Measurements from ENCODE around the gene COL4A1. TPM values are rescaled to one million over a fixed set of nuclear protein-coding genes. Genes with fewer than 3 reads are reported as not detected.
A peak's percentile ranks its signal among the peaks of the same experiment; 100 is the strongest.

The COL4A1 gene
- total RNA-seq, 4 donors from 2014 or later = 278 to 618 (median 440) TPM

DNA sequence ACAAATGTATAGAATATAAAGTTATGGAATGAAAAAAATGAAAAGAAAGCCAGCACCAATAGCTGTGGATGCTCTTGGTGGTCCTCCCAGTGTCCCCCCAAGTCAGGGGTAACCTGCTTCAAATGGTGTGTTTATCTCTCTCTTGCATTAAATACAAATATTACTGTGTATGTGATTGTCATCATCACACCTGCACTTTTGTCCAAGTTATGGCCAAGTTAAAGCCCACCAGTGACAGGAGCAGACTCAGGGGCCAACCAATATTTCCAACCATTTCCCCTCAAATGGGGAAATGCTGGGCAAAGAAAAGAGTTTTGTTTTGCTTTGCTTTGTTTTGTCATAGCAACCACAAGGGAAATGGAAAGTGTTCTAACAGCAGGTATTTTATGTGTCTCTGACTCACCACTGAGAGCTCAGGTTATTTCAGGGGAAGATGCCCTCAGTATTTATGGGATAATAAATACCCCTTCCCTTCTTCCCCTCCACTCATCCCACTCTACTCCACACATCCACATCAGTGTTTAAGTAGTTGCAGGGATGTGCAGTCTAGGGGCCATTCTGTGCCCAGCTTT is 133.6 kb downstream of the COL4A1 start:
- Histone ChIP-seq H3K27ac (no peak overlapping the region), H3K4me3 (no peak overlapping the region), H3K9me3 (peaks cover 0 to 8% (median 0%) of the 10 kb centered on the region in 3 donors), H3K36me3 (peaks cover 12 to 100% of the 10 kb centered on the region in 2 donors), H3K27me3 (no peaks in the 10 kb centered on the region), H3K4me1 (peaks cover 0 to 13% (median 0%) of the 10 kb centered on the region in 3 donors)
- no peak for ATAC-seq
- TF ChIP-seq CTCF (IDR thresholded peaks at IDR 0.05) = no peak
- no peak for TF ChIP-seq POLR2AphosphoS5 (IDR thresholded peaks at IDR 0.05)
- TF ChIP-seq POLR2A (IDR thresholded peaks at IDR 0.05) = no peak
- no peak for TF ChIP-seq EP300 (IDR thresholded peaks at IDR 0.05)

- Histone ChIP-seq H3K27me3 (no peaks in the 10 kb centered on the region), H3K36me3 (peaks cover 7 to 100% of the 10 kb centered on the region in 2 donors), H3K27ac (peak overlapping the region in 2 of 4 donors; percentile 46 to 55), H3K9me3 (peaks cover 0 to 8% (median 0%) of the 10 kb centered on the region in 3 donors), H3K4me3 (no peak overlapping the region), H3K4me1 (peaks cover 0 to 13% (median 0%) of the 10 kb centered on the region in 3 donors)
- TF ChIP-seq POLR2AphosphoS5 (IDR thresholded peaks at IDR 0.05) (no peak), POLR2A (IDR thresholded peaks at IDR 0.05) (no peak), EP300 (IDR thresholded peaks at IDR 0.05) (no peak), CTCF (IDR thresholded peaks at IDR 0.05) (no peak)
- WGBS, 2 donors (ENCODE audit: low coverage in 1 of 2) = 74 to 82% methylated on average over 7 to 8 of the region's 9 CpGs
- ATAC-seq = no peak
These were observed 136.1 kb downstream of the COL4A1 start for GRCh38 chr13:110170882-110171281.

DNA sequence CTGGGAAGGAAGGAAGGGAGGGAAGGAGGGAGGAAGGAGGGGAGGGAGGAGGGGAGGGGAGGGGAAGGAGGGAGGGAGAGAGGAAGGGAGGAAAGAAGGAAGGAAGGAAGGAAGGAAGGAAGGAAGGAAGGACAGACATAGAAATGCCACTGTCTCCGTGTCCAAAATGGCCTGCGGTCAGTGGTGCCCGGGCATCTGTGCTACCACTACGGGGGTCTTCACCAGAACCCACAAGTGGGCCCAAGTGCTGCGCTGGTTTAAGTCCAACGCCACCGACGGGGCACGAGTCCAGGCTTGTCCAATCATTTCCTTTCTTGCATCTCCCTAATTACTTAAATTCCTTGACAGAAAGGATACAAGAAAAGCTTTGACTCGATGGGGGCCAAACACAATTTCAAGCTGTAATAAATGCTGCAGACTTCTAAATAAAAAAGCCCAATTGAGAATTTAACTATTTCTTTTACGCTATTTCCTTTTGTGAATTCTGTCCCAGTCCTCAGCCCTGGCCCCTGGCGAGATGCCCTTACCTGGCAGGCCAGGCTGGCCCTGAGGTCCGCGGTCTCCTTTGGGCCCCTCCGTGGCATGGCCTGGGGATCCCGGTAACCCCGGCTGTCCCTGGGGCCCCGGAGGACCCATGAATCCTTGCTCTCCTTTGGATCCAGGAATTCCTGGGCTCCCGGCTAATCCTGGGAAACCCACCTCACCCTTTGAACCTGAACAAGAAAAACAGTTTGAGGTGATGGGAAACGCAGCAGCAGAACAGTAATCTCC is 136.8 kb downstream of the COL4A1 start:
- peaks cover 0 to 8% (median 0%) of the 10 kb centered on the region in 3 donors for H3K9me3 ChIP-seq
- H3K36me3 ChIP-seq = peaks cover 5 to 100% of the 10 kb centered on the region in 2 donors
- H3K4me1 ChIP-seq = peaks cover 0 to 13% (median 0%) of the 10 kb centered on the region in 3 donors
- TF ChIP-seq CTCF (IDR thresholded peaks at IDR 0.05) (no peak), POLR2AphosphoS5 (IDR thresholded peaks at IDR 0.05) (no peak), POLR2A (IDR thresholded peaks at IDR 0.05) (no peak), EP300 (IDR thresholded peaks at IDR 0.05) (no peak)
- H3K27ac ChIP-seq = peak overlapping the region in 3 of 4 donors; percentile 46 to 55 (median 48)
- no peak overlapping the region for H3K4me3 ChIP-seq
- ATAC-seq = no peak
- no peaks in the 10 kb centered on the region for H3K27me3 ChIP-seq
- WGBS, 2 donors (ENCODE audit: low coverage in 1 of 2) = 75 to 79% methylated on average over 8 to 14 of the region's 20 CpGs

DNA sequence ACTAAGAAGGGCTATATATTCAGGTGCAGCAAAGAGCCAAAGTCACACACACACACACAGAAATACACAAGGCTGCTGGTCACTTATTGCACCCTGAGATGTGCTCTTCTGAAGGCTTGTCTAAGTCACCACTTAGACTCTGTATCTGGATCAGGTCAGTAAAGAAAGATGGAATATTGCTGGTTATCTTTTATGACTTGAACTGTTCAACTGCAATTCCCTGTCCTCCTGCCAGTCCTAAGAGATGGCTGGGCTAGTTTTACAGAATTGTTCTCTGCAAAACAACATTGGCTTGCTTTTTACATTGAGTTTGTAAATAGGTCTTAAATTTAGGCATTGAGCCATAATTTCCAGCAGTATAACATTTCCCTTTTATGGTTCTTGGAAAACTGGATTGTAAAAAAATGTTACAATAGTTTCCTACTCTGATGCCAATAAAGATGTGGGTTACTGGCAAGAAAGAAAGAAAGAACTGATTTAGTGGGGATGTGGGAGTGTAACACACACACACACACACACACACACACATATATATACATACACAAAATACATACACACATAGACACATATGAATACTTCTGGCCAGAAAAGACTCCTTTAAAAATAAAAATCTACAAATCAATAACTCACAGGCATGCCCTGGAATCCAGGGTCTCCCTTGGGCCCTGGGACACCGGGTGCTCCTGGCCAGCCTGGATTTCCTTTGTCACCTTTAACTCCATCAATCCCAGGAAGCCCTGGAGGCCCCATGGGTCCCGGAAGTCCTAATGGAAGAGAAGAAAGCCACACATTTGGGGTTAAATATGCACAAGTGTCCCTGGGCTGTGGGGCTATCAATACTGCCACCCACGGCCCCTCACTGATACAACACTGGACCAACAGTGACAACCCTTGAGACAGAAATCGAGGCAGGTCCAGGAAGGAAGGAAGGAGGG is 137.7 kb downstream of the COL4A1 start:
- WGBS, 2 donors (ENCODE audit: low coverage in 1 of 2) = 20 to 40% methylated on average over 1 of the region's 4 CpGs
- no peak for ATAC-seq
- H3K36me3 ChIP-seq = peaks cover 8 to 100% of the 10 kb centered on the region in 2 donors
- peaks cover 0 to 8% (median 0%) of the 10 kb centered on the region in 3 donors for H3K9me3 ChIP-seq
- peaks cover 0 to 13% (median 0%) of the 10 kb centered on the region in 3 donors for H3K4me1 ChIP-seq
- H3K4me3 ChIP-seq = no peak overlapping the region
- H3K27me3 ChIP-seq = no peaks in the 10 kb centered on the region
- no peak for TF ChIP-seq POLR2A (IDR thresholded peaks at IDR 0.05)
- TF ChIP-seq CTCF (IDR thresholded peaks at IDR 0.05) = no peak
- no peak for TF ChIP-seq POLR2AphosphoS5 (IDR thresholded peaks at IDR 0.05)
- TF ChIP-seq EP300 (IDR thresholded peaks at IDR 0.05) = no peak
- H3K27ac ChIP-seq = peak overlapping the region in 3 of 4 donors; percentile 46 to 55 (median 48)

Data from gastroesophageal sphincter (tissue), 4 donors.